Uterus (tissue), 2 donors: ENCODE data around the gene OOSP3.

Experiments used
- CTCF ChIP-seq, 4 experiments: fragments of 200-600 bp in 2 of 4; fragments of 450-650 bp in 2 of 4; sonication (generic) in 2 of 4; IDR thresholded peaks; one replicate each; pipeline ENCODE4 v1.5.1; 2016 to 2019; ENCODE audit warnings: antibody characterized with exemption in 4 of 4, mild to moderate bottlenecking in 2 of 4, moderate library complexity in 1 of 4
- POLR2A ChIP-seq, 2 donors: fragments of 450-650 bp; IDR thresholded peaks; one replicate each; pipeline ENCODE4 v1.6.1; 2016; ENCODE audit warnings: antibody characterized with exemption in 2 of 2, mild to moderate bottlenecking in 1 of 2, moderate library complexity in 1 of 2

DNA sequence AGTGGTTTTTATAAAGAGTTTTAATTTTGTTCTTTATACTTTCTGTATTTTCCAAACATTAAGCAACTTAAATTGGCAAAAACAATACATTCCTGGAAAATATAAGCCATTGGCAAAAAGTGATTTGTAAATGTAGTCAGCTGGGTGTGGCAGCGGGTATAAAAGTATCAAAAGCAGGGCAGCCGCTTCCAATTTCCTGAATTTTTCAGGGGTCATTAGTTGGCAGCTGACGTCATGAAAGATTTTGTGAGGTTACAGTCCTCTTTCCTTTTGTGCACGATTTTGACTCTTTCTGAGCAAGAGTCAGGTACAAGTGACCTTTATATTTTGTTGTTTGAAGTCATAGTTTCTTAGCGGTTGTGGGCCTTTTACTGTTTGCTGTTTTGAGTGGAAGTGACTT, at the start of gene OOSP3:
- TF ChIP-seq POLR2A (IDR thresholded peaks at IDR 0.05) (no peak), CTCF (IDR thresholded peaks at IDR 0.05) (no peak)
